Activated naive CD8-positive, alpha-beta T cell treated with anti-CD3 and anti-CD28 coated beads for 36 hours (primary cell): ENCODE data around the gene CACNG6. TPM values are rescaled to one million over a fixed set of nuclear protein-coding genes. Genes with fewer than 3 reads are reported as not detected.

Experiments
- DNase-seq: peaks from one replicate; pipeline ENCODE4 v3.0.0; 2021
- H3K27ac Mint-ChIP-seq: one replicate; pipeline ENCODE4 v1.8.0; 2022; ENCODE audit warnings: mild to moderate bottlenecking, moderate library complexity, mixed read lengths
- H3K27me3 Mint-ChIP-seq: one replicate; pipeline ENCODE4 v1.8.0; 2022; ENCODE audit warnings: mild to moderate bottlenecking, mixed read lengths
- H3K36me3 Mint-ChIP-seq: one replicate; pipeline ENCODE4 v1.8.0; 2021; ENCODE audit warnings: mild to moderate bottlenecking, mixed read lengths
- H3K4me1 Mint-ChIP-seq: one replicate; pipeline ENCODE4 v1.8.0; 2021; ENCODE audit warnings: mixed read lengths
- H3K4me3 Mint-ChIP-seq: one replicate; pipeline ENCODE4 v1.8.0; 2022; ENCODE audit warnings: mild to moderate bottlenecking, moderate library complexity, mixed read lengths
- H3K9me3 Mint-ChIP-seq: one replicate; pipeline ENCODE4 v1.8.0; 2022; ENCODE audit warnings: mixed read lengths
- total RNA-seq, 2 experiments: library from RNA; stranded (reverse); gene quantifications; one replicate each; pipeline ENCODE4 v1.2.3, GENCODE V29; 2021

Gene CACNG6
- total RNA-seq, 2 experiments from 2014 or later, result not detected

- peaks cover 22% of the 10 kb centered on the region for H3K4me1 Mint-ChIP-seq
- no peak overlapping the region for H3K4me3 Mint-ChIP-seq
- peaks cover 13% of the 10 kb centered on the region for H3K36me3 Mint-ChIP-seq
- no peak for DNase-seq
- peaks cover 13% of the 10 kb centered on the region for H3K9me3 Mint-ChIP-seq
- H3K27me3 Mint-ChIP-seq, result peaks cover 47% of the 10 kb centered on the region
- no peak overlapping the region for H3K27ac Mint-ChIP-seq
Observed at GRCh38 chr19:53982001-53982451, 9.4 kb upstream of the CACNG6 start.

- H3K4me1 Mint-ChIP-seq, result peaks cover 20% of the 10 kb centered on the region
- peaks cover 42% of the 10 kb centered on the region for H3K27me3 Mint-ChIP-seq
- no peak overlapping the region for H3K4me3 Mint-ChIP-seq
- peak; percentile 19 for DNase-seq
- no peak overlapping the region for H3K27ac Mint-ChIP-seq
- peaks cover 13% of the 10 kb centered on the region for H3K36me3 Mint-ChIP-seq
- peaks cover 13% of the 10 kb centered on the region for H3K9me3 Mint-ChIP-seq
Observed at GRCh38 chr19:53982611-53983010, 8.8 kb upstream of the CACNG6 start.

- peaks cover 15% of the 10 kb centered on the region for H3K4me1 Mint-ChIP-seq
- H3K36me3 Mint-ChIP-seq, result peaks cover 13% of the 10 kb centered on the region
- H3K27me3 Mint-ChIP-seq, result peaks cover 31% of the 10 kb centered on the region
- DNase-seq, result no peak
- no peak overlapping the region for H3K4me3 Mint-ChIP-seq
- no peak overlapping the region for H3K27ac Mint-ChIP-seq
- H3K9me3 Mint-ChIP-seq, result peaks cover 13% of the 10 kb centered on the region
Observed at GRCh38 chr19:53983457-53984289, 7.8 kb upstream of the CACNG6 start.

DNA sequence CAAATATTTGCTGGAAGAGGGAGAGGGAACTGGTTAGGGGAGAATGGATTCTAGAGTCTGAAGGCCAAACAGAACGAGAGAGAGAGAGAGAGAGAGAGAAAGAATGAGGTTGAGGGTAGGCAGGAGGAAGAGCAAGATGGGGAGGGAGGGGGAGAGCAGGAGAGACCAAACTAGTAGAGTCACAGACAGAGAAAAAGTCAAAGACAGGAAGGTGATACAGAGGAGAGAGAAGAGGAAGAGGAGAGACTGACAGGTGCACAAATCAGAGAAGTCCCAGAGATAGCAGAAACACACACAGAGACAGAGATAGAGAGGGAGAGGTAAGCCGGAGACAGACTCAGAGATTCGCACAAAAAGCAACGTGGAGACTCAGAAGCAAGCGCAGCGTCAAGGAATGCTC lies 5.6 kb upstream of the CACNG6 start:
- H3K4me1 Mint-ChIP-seq, result no peaks in the 10 kb centered on the region
- H3K4me3 Mint-ChIP-seq, result no peak overlapping the region
- no peak overlapping the region for H3K27ac Mint-ChIP-seq
- peaks cover 1% of the 10 kb centered on the region for H3K9me3 Mint-ChIP-seq
- peaks cover 1% of the 10 kb centered on the region for H3K36me3 Mint-ChIP-seq
- H3K27me3 Mint-ChIP-seq, result peaks cover 10% of the 10 kb centered on the region
- no peak for DNase-seq

DNA sequence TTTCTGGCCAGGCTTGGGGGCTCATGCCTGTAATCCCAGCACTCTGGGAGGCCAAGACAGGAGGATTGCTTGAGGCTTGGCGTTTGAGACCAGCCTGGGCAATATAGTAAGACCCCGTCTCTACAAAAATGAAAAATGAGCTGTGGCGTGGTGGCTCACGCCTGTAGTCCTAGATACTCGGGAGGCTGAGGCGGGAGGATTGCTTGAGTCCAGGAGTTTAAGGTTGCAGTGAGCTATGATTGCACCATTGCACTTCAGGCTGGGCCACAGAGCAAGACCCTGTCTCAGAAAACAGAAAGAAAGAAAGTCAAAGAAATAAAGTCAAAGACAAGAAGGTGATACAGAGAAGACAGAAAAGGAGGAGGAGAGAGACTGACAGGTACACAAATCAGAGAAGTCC lies 2.5 kb upstream of the CACNG6 start:
- Mint-ChIP-seq H3K27me3 (peaks cover 24% of the 10 kb centered on the region), H3K4me3 (no peak overlapping the region), H3K27ac (no peak overlapping the region), H3K9me3 (no peaks in the 10 kb centered on the region), H3K36me3 (no peaks in the 10 kb centered on the region), H3K4me1 (peaks cover 4% of the 10 kb centered on the region)
- no peak for DNase-seq

- no peak overlapping the region for H3K4me3 Mint-ChIP-seq
- peaks cover 4% of the 10 kb centered on the region for H3K4me1 Mint-ChIP-seq
- no peak overlapping the region for H3K27ac Mint-ChIP-seq
- no peaks in the 10 kb centered on the region for H3K9me3 Mint-ChIP-seq
- no peaks in the 10 kb centered on the region for H3K36me3 Mint-ChIP-seq
- H3K27me3 Mint-ChIP-seq, result peaks cover 33% of the 10 kb centered on the region
- DNase-seq, result no peak
Observed at GRCh38 chr19:53989600-53990533, 1.6 kb upstream of the CACNG6 start.

DNA sequence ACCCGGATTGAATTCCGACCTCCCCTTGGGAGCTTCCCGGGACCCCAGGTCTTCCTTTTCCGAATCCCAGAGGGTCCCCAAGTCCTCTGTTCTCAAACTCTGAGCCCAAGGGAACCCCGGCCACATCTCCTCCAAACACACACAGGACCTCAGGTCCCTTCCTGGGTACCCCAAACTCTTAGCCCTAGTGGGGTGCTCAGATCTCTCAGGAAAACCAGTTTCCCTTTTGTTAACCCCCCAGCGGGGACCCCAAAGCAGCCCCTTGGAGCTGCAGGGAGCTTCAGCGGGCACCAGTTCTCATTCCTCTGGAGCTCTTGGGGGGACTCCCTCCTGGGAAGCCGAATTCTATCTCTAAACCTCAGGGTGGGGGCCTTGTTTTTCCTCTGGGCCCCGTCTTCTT lies 774 bp downstream of the CACNG6 start:
- no peak overlapping the region for H3K4me3 Mint-ChIP-seq
- H3K27me3 Mint-ChIP-seq, result peaks cover 51% of the 10 kb centered on the region
- no peak for DNase-seq
- H3K27ac Mint-ChIP-seq, result no peak overlapping the region
- H3K9me3 Mint-ChIP-seq, result no peaks in the 10 kb centered on the region
- H3K36me3 Mint-ChIP-seq, result no peaks in the 10 kb centered on the region
- peaks cover 4% of the 10 kb centered on the region for H3K4me1 Mint-ChIP-seq

DNA sequence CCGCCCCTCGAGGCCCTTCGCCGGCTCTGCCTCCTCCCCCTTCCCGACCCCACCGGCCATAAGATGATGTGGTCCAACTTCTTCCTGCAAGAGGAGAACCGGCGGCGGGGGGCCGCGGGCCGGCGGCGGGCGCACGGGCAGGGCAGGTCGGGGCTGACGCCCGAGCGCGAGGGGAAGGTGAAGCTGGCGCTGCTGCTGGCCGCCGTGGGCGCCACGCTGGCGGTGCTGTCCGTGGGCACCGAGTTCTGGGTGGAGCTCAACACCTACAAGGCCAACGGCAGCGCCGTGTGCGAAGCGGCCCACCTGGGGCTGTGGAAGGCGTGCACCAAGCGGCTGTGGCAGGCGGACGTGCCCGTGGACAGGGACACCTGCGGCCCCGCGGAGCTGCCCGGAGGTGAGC lies 1.4 kb downstream of the CACNG6 start:
- Mint-ChIP-seq H3K4me3 (no peak overlapping the region), H3K4me1 (peaks cover 4% of the 10 kb centered on the region), H3K27ac (no peak overlapping the region), H3K27me3 (peaks cover 57% of the 10 kb centered on the region), H3K9me3 (no peaks in the 10 kb centered on the region), H3K36me3 (no peaks in the 10 kb centered on the region)
- no peak for DNase-seq

DNA sequence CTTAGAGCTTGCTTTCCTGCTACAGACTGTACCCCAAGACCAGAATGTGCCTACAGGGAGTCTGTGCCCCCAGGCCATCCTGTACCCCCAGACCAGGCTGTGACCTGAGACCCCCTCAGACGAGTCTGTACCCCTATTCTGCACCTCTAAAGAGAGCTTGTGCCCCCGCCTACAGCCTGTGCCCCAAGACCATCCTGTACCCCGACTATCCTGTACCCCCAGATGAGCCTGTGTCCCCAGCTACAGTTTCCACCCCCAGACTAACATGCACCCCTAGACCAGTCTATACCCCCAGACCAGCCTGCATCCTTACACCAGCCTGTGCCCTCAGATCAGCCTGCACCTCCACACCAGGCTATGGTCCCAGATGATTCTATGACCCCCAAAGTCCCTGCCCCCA lies 2.0 kb downstream of the CACNG6 start:
- no peak for DNase-seq
- no peak overlapping the region for H3K27ac Mint-ChIP-seq
- peaks cover 61% of the 10 kb centered on the region for H3K27me3 Mint-ChIP-seq
- H3K36me3 Mint-ChIP-seq, result no peaks in the 10 kb centered on the region
- H3K4me3 Mint-ChIP-seq, result no peak overlapping the region
- H3K4me1 Mint-ChIP-seq, result peaks cover 4% of the 10 kb centered on the region
- H3K9me3 Mint-ChIP-seq, result no peaks in the 10 kb centered on the region

DNA sequence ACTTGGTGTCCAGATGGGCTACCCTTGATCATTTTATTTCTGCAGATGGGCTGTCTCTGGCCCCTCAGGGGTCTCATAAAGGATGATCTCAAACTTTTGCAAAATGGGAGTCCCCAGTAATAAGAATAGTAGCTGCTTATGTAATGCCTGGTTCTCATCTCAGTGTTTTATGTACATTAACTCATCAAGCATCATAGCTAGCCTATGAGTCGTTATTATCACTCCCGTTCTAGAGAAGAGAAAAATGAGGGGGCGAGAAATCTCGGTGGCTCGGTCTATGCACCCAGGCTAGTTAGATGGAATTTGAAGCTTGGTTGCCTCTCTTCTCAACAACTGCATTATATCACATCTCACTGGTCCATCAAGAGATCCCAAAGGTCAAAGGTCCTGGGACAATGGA lies 3.4 kb downstream of the CACNG6 start:
- peaks cover 67% of the 10 kb centered on the region for H3K27me3 Mint-ChIP-seq
- peaks cover 4% of the 10 kb centered on the region for H3K4me1 Mint-ChIP-seq
- H3K4me3 Mint-ChIP-seq, result no peak overlapping the region
- H3K9me3 Mint-ChIP-seq, result no peaks in the 10 kb centered on the region
- no peaks in the 10 kb centered on the region for H3K36me3 Mint-ChIP-seq
- H3K27ac Mint-ChIP-seq, result no peak overlapping the region
- no peak for DNase-seq

DNA sequence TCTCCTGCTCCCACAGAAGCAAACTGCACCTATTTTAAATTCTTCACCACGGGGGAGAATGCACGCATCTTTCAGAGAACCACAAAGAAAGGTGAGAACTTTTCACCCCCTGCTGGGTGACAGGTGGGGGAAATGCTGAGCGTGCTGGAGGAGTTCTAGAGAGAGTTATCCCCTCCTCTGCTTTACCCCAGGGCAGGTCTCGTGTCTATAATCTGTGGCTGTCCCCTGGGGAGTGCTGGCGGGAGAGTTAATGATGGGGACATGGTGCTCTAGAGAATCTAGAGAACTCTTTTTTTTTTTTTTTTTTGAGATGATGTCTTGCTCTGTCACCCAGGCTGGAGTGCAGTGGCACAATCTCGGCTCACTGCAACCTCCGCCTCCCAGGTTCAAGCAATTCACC lies 6.8 kb downstream of the CACNG6 start:
- Mint-ChIP-seq H3K27me3 (peaks cover 60% of the 10 kb centered on the region), H3K9me3 (no peaks in the 10 kb centered on the region), H3K36me3 (no peaks in the 10 kb centered on the region), H3K4me1 (no peaks in the 10 kb centered on the region), H3K27ac (no peak overlapping the region), H3K4me3 (no peak overlapping the region)
- DNase-seq, result no peak

- Mint-ChIP-seq H3K27ac (no peak overlapping the region), H3K4me1 (no peaks in the 10 kb centered on the region), H3K36me3 (no peaks in the 10 kb centered on the region), H3K27me3 (peaks cover 48% of the 10 kb centered on the region), H3K4me3 (no peak overlapping the region), H3K9me3 (no peaks in the 10 kb centered on the region)
- no peak for DNase-seq
Observed at GRCh38 chr19:53999694-54000093, 8.3 kb downstream of the CACNG6 start.

GRCh38 chr19:54001496-54001895 lies 10.1 kb downstream of the CACNG6 start:
- H3K27me3 Mint-ChIP-seq, result peaks cover 33% of the 10 kb centered on the region
- no peak for DNase-seq
- no peaks in the 10 kb centered on the region for H3K9me3 Mint-ChIP-seq
- H3K4me1 Mint-ChIP-seq, result no peaks in the 10 kb centered on the region
- H3K36me3 Mint-ChIP-seq, result no peaks in the 10 kb centered on the region
- H3K4me3 Mint-ChIP-seq, result no peak overlapping the region
- no peak overlapping the region for H3K27ac Mint-ChIP-seq

- H3K4me1 Mint-ChIP-seq, result no peaks in the 10 kb centered on the region
- H3K36me3 Mint-ChIP-seq, result no peaks in the 10 kb centered on the region
- H3K9me3 Mint-ChIP-seq, result no peaks in the 10 kb centered on the region
- peaks cover 32% of the 10 kb centered on the region for H3K27me3 Mint-ChIP-seq
- DNase-seq, result no peak
- H3K27ac Mint-ChIP-seq, result no peak overlapping the region
- H3K4me3 Mint-ChIP-seq, result no peak overlapping the region
Observed at GRCh38 chr19:54002495-54003315, 11.3 kb downstream of the CACNG6 start.

- H3K27me3 Mint-ChIP-seq, result peaks cover 45% of the 10 kb centered on the region
- no peaks in the 10 kb centered on the region for H3K36me3 Mint-ChIP-seq
- no peaks in the 10 kb centered on the region for H3K9me3 Mint-ChIP-seq
- H3K27ac Mint-ChIP-seq, result no peak overlapping the region
- no peak for DNase-seq
- no peak overlapping the region for H3K4me3 Mint-ChIP-seq
- H3K4me1 Mint-ChIP-seq, result no peaks in the 10 kb centered on the region
Observed at GRCh38 chr19:54009440-54009839, 18.0 kb downstream of the CACNG6 start.
